Activated CD4-positive, alpha-beta T cell treated with anti-CD3 and anti-CD28 coated beads, Interleukin-2, Interleukin-6, amounts not matched to agents 100 ng/mL and 50 ng/mL, durations not matched to agents 16 hours and 8 hours (primary cell): ENCODE data around the gene PIP5K1C.

Experiments used
- DNase-seq: peaks from one replicate; pipeline ENCODE4 v3.0.0-alpha.2; 2020

Gene PIP5K1C

GRCh38 chr19:3620817-3621547 is 79.3 kb downstream of the PIP5K1C start:
- DNase-seq, result no peak

- DNase-seq, result no peak
These were observed 80.0 kb downstream of the PIP5K1C start for GRCh38 chr19:3620145-3620816.

DNA sequence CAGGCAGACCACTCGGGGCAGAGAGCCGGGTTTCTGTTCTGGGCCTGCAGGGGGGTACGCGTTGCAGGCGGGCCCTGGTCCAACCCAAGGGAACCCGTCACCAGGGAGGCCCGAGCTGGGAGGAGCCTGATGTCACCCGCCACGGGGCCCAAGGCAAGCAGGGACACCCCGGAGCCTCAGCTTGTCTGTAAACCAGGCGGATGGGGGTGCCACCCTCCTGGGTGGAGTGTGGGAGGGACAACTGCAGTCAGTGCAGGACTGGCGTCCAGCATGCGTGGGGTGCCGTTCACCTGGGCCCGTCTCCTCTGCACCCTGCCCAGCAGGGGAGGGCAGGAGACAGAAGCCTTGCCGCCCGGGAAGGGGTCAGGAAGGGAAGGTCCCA is 80.6 kb downstream of the PIP5K1C start:
- DNase-seq, result no peak

DNA sequence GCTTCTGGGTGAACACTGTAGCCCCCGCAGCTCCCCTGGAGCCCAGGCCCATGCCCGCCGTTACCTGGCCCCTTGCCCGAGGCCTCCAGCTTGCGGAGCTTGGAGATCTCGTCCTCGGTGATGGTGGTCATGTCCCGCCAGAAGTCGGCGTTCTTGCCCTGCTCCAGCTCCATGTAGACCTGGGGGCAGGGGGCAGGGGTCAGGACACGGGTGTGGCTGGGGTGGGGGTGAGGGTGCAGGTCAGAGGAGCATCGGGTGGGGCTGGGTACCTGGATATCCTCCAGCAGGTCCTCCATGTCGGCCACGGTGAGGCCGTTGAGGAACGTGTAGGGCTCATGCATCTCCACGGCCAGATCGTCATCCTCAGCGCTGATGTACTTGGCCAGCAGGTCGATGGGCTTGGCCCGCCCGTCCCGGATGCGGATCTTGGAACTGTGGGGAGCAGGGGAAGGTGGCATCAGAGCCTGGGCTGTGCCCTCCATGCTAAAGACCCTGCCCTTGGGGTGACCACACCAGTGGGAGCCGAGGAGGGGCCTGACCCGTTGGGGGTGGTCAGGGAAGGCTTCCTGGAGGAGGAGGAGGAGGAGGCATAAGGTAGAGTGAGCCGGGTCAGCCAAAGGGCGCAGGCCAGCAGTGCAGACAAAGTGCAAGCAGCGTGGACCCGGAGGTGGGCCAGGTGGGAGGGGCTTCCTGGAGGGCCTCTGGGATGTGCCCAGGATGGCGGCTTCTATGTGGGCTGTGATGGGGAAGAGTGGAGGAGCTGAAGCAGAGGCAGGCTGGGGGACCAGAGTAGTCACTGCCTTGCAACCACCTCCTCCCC is 81.2 kb downstream of the PIP5K1C start:
- DNase-seq, result no peak

GRCh38 chr19:3618144-3618810 is 82.0 kb downstream of the PIP5K1C start:
- DNase-seq, result peak; percentile 55

- peak; percentile 19 for DNase-seq
These were observed 82.8 kb downstream of the PIP5K1C start for GRCh38 chr19:3617463-3617862.

DNA sequence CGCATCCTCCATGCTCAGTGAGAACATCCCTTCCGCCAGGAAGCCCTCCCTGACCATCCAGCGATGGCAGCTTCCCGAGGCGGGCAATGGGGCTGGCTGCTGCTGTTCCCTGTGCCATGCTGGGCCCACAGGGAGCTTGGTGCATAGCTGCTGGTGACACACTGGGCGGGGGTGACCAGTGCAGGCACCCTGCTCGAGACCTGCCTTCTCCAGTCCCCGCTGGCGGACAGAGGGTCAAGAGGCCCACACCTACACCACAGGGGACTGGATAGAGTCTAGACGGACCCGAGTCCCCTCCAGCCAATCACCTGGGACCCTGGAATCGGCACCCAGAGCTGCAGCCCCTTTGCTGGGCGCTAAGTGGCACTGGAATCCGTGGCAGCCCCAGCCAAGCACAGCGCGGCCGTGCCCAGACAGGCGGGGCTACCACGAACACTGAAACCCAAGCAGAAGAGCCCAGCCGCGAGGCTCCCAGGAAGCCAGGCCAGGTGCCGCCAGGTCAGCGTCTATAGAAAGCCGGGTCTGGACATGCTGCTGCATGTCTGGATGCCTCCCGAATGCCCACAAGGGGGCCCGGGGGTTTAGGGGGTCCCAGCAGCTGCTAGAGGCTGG is 84.6 kb downstream of the PIP5K1C start:
- no peak for DNase-seq

DNA sequence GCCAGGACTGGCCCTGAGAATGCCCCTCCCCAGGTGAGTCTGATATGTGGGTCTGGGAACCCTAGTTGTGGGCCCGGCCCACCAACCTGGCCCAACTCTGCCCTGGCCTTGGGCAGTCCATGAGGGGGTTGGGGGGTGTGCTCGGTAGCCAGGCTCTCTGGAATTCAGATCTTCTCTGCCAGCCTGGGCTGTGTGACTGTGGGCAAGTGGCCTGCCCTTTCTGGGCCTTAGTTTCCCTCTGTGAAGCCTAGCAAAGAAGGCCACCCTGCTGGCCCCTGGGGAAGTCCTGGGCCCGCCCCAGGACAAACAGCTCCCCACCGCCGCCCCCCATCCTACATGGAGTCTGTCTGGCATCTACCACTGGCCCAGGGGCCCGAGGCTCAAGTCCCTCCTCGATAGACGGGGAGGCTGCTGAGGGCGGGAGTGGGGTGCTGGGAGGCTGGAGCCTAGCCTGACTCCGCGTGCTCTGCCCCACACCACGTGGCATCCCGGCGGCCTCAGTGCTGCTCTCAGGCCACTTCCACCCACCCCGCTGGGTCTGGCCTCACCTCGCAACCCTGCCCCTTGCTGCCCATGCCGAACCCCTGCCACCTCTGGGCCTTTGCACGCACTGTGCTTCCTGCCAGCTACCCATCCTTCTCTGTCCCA is 85.3 kb downstream of the PIP5K1C start:
- no peak for DNase-seq

DNA sequence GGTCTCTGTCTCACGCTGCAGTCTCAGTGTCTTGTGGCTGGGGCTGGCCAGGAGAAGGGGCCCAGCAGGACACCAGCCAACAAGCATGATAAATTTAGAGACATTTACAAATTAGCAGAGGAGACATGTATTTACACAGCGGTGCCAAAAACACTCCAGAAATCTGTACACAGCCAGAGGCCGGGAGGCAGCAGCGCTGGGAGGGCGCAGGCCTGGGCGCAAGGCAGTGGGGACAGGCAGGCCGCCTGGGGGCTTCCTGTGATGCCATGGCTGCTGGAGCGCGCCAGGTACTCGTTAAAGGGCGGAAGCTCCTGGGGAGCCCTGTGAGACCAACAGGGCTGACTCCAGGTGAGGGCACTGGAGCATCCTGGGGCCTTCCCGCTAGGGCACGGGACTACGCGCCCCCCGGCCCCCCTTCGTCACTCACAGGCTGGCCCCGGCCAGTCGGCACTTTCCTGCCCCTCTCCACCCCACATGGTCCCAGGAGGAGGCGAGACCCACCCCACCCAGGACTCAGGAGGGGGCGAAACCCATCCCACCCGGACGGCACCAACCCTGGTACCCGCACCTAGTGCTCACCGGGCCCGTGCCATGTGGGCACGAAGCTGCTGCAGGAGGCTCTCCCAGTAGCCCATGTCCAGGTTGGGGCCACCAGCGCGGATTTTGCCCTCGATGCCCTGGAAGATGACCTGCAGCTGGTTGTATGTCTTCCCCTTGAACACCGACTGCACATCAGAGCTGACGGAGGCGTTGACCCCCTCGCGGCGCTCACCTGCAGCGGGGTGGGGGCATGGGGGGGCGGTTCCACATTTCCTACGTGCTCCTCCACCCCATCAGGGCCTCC is 86.2 kb downstream of the PIP5K1C start:
- DNase-seq, result no peak

- no peak for DNase-seq
These were observed 87.1 kb downstream of the PIP5K1C start for GRCh38 chr19:3612901-3613741.

DNA sequence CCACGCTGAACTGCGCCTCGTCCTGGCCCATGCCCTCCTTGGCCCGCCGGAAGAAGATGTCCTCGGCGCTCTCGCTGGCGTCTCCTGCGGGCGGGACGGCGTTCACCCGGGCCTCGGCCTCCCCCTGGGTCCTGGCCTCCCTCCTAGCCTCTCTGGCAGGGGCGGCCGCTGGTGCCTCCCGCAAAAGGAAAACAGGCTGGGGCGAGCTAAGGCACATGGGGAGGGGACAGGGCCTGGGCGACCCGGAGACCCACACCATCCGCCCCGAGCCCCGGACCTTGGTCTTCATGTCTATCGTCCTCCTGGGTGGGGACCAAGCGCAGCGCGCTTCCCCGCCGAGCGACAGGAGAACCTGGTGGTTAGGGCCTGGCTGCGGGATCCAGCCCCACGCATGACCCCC is 87.9 kb downstream of the PIP5K1C start:
- no peak for DNase-seq

DNA sequence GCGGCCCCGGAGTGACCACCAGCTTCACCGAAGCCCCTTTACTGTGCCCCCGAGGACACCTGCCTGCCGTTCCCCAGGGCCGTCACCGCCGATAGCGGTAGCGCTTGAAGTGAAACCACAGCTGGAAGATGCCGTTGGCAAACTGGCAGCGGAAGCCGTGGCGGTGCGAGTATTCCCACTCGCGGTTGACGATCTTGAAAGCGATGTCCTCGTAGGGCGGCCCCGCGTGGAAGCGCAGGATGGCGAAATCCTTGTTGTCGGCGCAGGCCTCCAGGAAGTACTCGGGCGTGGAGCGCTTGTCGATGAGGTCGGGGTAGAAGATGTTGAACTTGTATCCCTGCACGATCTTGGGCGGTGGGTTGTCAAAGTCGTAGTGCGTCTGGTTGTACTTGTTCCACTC is 88.4 kb downstream of the PIP5K1C start:
- no peak for DNase-seq

GRCh38 chr19:3610745-3611717 is 89.2 kb downstream of the PIP5K1C start:
- DNase-seq, result no peak

GRCh38 chr19:3609779-3610719 is 90.2 kb downstream of the PIP5K1C start:
- DNase-seq, result no peak

DNA sequence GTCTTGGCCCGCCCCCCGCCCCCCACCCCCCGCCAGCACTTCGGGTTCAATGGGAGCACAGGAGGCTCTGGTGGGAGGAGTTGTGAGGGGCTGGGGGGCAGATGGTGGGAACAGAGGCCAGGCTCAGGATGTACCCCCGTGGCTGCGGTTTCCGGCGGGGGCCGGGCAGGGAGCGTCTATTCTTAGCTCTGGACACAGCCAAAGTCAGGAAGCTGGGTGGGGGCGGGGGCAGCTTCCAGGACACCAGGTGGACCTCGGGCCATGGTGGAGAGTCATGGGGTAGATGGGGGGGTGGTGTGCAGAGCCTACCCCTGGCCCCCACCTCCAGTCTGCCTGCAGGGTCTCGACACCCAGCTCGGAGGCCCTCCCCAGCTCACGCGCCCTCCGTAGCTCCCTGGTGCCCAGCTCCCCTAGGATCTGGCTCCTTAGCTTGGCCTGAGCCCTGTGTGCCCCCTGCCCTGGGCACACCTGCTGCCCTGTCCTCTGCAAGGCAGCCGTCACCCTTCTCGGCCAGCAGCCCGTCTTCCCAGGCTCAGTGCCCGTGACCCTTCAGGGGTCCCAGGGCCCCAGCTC is 91.4 kb downstream of the PIP5K1C start:
- no peak for DNase-seq

DNA sequence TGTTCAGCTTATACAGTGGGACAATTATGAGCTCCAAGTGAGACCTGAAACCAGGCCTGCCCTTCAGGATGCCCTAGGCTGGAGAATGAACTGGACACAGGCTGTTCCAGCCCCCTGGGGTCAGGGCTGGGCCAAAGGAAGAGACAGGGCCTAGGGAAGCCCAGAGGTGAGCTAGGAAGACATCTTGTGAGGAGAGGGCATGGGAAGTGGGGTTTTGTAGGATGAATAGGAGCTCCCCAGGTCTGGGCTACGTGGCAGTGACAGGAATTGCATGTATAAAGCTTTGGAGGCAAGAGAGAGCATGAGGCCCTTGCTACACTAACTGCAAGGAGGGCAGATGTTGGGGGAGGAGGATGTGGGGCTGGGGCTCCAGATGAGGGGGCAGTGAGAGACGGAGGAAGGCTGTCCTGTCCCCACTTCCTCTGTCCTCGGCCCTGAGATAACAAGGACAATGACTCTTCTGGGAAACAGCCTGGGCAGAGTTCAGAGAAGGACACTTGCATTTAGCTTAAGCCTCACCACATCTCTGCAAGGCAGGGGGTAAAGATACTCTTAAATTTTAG is 92.1 kb downstream of the PIP5K1C start:
- no peak for DNase-seq
